SH-SY5Y (cell line): ENCODE measurements around the gene MAP2.

Experiments
- GATA2 ChIP-seq: IDR thresholded peaks from 2 replicates; pipeline ENCODE4 v1.6.1; 2011; ENCODE audit warnings: mild to moderate bottlenecking, low read depth, low read length
- GATA3 ChIP-seq: IDR thresholded peaks from 2 replicates; pipeline ENCODE4 v1.6.1; 2011; ENCODE audit warnings: low read depth, mild to moderate bottlenecking, low read length, moderate library complexity

DNA sequence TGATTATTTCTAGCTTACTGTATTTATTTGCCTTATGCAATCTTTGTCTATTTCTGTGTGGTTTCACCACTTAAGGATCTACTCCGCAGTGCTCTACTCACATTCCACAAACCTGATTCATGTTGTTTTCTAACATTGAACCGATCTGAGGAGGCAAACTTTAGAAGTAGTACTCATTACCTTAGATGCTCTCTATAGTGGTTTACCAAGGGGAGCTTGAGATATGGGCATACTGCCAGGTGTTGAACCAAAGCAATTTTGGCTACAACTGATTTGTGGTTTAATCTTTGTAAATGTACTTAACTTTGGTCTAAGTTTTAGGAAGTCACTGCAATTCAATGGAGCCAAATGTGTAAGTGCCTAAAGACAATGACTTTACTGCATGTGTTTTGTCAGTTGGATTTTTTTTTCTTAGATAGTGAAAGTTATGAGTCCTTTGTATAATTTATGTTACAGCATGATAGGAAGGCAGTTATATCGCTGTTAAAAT lies 50.1 kb downstream of the MAP2 start:
- TF ChIP-seq GATA2 (no peak), GATA3 (no peak)
